Liver (tissue), 3 donors: Measurements from ENCODE around the gene NDRG2.
A peak's percentile ranks its signal among the peaks of the same experiment; 100 is the strongest.

Experiments used
- CTCF ChIP-seq: fragments of 150-350 bp; IDR thresholded peaks from 2 replicates; pipeline ENCODE4 v1.5.1; 2017; ENCODE audit warnings: improper control_type of control experiment, low read depth, low read length; ENCODE audit not compliant: missing input control
- JUND ChIP-seq, 2 donors: IDR thresholded peaks; 2 replicates each; pipeline ENCODE4 v1.6.1; 2016; ENCODE audit warnings: antibody characterized with exemption in 2 of 2
- MAX ChIP-seq: IDR thresholded peaks from 2 replicates; pipeline ENCODE4 v1.6.1; 2016; ENCODE audit warnings: antibody characterized with exemption
- TAF1 ChIP-seq: conservative IDR thresholded peaks from 2 replicates; pipeline ENCODE4 v1.6.1; 2016; ENCODE audit warnings: antibody characterized with exemption, mild to moderate bottlenecking
- YY1 ChIP-seq: IDR thresholded peaks from 2 replicates; pipeline ENCODE4 v1.6.1; 2016; ENCODE audit warnings: antibody characterized with exemption, mild to moderate bottlenecking
- donor health status: healthy.
- donor health status: healthy.

GRCh38 chr14:21060614-21061346 is 35.9 kb upstream of the NDRG2 start:
- TF ChIP-seq CTCF (no peak), JUND (IDR thresholded peaks at IDR 0.05) (no peak), YY1 (peak; percentile 49), MAX (no peak), TAF1 (no peak)
